GM21737 (cell line): Measurements from ENCODE around the gene VAC14.

ENCODE experiments used
- ATAC-seq: cut with Tn5 transposase; IDR thresholded peaks from one replicate; pipeline ENCODE4 v1.9.1; 2021; ENCODE audit warnings: mild to moderate bottlenecking, moderate library complexity; ENCODE audit not compliant: unreplicated experiment

Gene VAC14

GRCh38 chr16:70664325-70665112 lies 136.4 kb downstream of the VAC14 start:
- no peak for ATAC-seq

GRCh38 chr16:70663524-70664324 lies 137.2 kb downstream of the VAC14 start:
- ATAC-seq = no peak

GRCh38 chr16:70662991-70663523 lies 137.9 kb downstream of the VAC14 start:
- no peak for ATAC-seq

- ATAC-seq = no peak
Observed at GRCh38 chr16:70661918-70662641, 138.9 kb downstream of the VAC14 start.

- ATAC-seq = no peak
Observed at GRCh38 chr16:70661534-70661917, 139.4 kb downstream of the VAC14 start.

GRCh38 chr16:70660672-70661350 lies 140.1 kb downstream of the VAC14 start:
- ATAC-seq = no peak

GRCh38 chr16:70659953-70660671 lies 140.8 kb downstream of the VAC14 start:
- no peak for ATAC-seq

GRCh38 chr16:70659546-70659945 lies 141.4 kb downstream of the VAC14 start:
- no peak for ATAC-seq

GRCh38 chr16:70658921-70659320 lies 142.0 kb downstream of the VAC14 start:
- no peak for ATAC-seq

GRCh38 chr16:70657956-70658355 lies 143.0 kb downstream of the VAC14 start:
- ATAC-seq = no peak

- ATAC-seq = no peak
Observed at GRCh38 chr16:70656712-70657263, 144.2 kb downstream of the VAC14 start.

GRCh38 chr16:70656065-70656711 lies 144.8 kb downstream of the VAC14 start:
- no peak for ATAC-seq

GRCh38 chr16:70653809-70654771 lies 146.9 kb downstream of the VAC14 start:
- no peak for ATAC-seq

GRCh38 chr16:70653406-70653805 lies 147.6 kb downstream of the VAC14 start:
- ATAC-seq = no peak

- ATAC-seq = no peak
Observed at GRCh38 chr16:70652322-70652721, 148.6 kb downstream of the VAC14 start.

- ATAC-seq = no peak
Observed at GRCh38 chr16:70651524-70651923, 149.4 kb downstream of the VAC14 start.

GRCh38 chr16:70650216-70650615 lies 150.7 kb downstream of the VAC14 start:
- no peak for ATAC-seq

GRCh38 chr16:70649300-70649699 lies 151.7 kb downstream of the VAC14 start:
- no peak for ATAC-seq
